GM18499 (cell line): ENCODE data around the gene ARAP1.

Experiments used
- ATAC-seq: cut with Tn5 transposase; IDR thresholded peaks from one replicate; pipeline ENCODE4 v1.9.1; 2021; ENCODE audit warnings: moderate number of reproducible peaks; ENCODE audit not compliant: insufficient read depth, unreplicated experiment

Gene ARAP1

GRCh38 chr11:72647882-72648281 is 104.3 kb downstream of the ARAP1 start:
- no peak for ATAC-seq

GRCh38 chr11:72646472-72646871 is 105.7 kb downstream of the ARAP1 start:
- ATAC-seq = no peak

GRCh38 chr11:72646024-72646423 is 106.2 kb downstream of the ARAP1 start:
- ATAC-seq = no peak

- no peak for ATAC-seq
These were observed 108.7 kb downstream of the ARAP1 start for GRCh38 chr11:72643547-72643946.

- ATAC-seq = no peak
These were observed 109.2 kb downstream of the ARAP1 start for GRCh38 chr11:72642884-72643522.

- no peak for ATAC-seq
These were observed 109.9 kb downstream of the ARAP1 start for GRCh38 chr11:72642043-72642883.

GRCh38 chr11:72641522-72642042 is 110.6 kb downstream of the ARAP1 start:
- no peak for ATAC-seq

- no peak for ATAC-seq
These were observed 112.5 kb downstream of the ARAP1 start for GRCh38 chr11:72639502-72640375.

GRCh38 chr11:72637926-72638325 is 114.3 kb downstream of the ARAP1 start:
- ATAC-seq = no peak

GRCh38 chr11:72637198-72637597 is 115.0 kb downstream of the ARAP1 start:
- no peak for ATAC-seq

- ATAC-seq = no peak
These were observed 115.8 kb downstream of the ARAP1 start for GRCh38 chr11:72636376-72636775.

GRCh38 chr11:72635933-72636332 is 116.3 kb downstream of the ARAP1 start:
- no peak for ATAC-seq

- no peak for ATAC-seq
These were observed 116.8 kb downstream of the ARAP1 start for GRCh38 chr11:72635309-72635915.
